ENCODE results near the gene OR8B2. TPM values are rescaled to one million over a fixed set of nuclear protein-coding genes. Genes with fewer than 3 reads are reported as not detected.
A peak's percentile ranks its signal among the peaks of the same experiment; 100 is the strongest.

Gene OR8B2, protein sequence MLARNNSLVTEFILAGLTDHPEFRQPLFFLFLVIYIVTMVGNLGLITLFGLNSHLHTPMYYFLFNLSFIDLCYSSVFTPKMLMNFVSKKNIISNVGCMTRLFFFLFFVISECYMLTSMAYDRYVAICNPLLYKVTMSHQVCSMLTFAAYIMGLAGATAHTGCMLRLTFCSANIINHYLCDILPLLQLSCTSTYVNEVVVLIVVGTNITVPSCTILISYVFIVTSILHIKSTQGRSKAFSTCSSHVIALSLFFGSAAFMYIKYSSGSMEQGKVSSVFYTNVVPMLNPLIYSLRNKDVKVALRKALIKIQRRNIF
- not detected in 2 replicates for total RNA-seq

DNA sequence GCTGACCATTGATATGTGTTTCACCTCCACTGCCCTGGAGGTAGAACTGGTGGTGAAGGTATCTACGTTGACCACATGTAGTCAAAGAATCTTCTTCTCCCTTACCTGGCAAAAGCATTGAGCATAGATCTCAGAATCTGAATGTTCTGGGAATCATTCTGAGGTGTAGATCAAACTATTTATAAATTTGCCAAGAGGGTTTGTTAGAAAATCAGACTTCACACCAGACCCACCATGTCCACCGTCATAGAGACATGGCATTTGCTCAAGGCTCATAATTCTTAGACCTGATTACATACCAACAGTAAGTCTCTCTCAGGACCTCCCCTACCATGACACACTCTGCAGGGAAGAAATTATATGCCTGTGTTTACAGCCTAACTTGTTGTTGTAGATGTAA lies at the start of gene OR8B2:
Gene OR8B2 (minus strand): TSS at position 101 of the 400 bp plus-strand sequence. CDS start 1,156 bp downstream, outside the sequence.
- Histone ChIP-seq H3K27me3 (ENCODE audit: control insufficient read depth, insufficient read depth, low read length) (no peaks in the 10 kb centered on the region), H3K36me3 (ENCODE audit: control insufficient read depth, insufficient read depth, low read length) (no peaks in the 10 kb centered on the region), H3K4me3 (ENCODE audit: low read depth, low read length) (no peak within 1 kb of the TSS)
- no peak for TF ChIP-seq CTCF (IDR thresholded peaks at IDR 0.05; ENCODE audit: insufficient read depth, low read length, severe bottlenecking)
- DNase-seq (ENCODE audit: low read depth) (no peak), FAIRE-seq (no peak)

- Histone ChIP-seq H3K36me3 (ENCODE audit: control insufficient read depth, insufficient read depth, low read length) (no peaks in the 10 kb centered on the region), H3K4me3 (ENCODE audit: low read depth, low read length) (no peak overlapping the region), H3K27me3 (ENCODE audit: control insufficient read depth, insufficient read depth, low read length) (no peaks in the 10 kb centered on the region)
- no peak for DNase-seq (ENCODE audit: low read depth)
- no peak for TF ChIP-seq CTCF (IDR thresholded peaks at IDR 0.05; ENCODE audit: insufficient read depth, low read length, severe bottlenecking)
- no peak for FAIRE-seq
Measured at GRCh38 chr11:124429599-124429998, 45.3 kb upstream of the OR8B2 start.

GRCh38 chr11:124424384-124424921 lies 40.2 kb upstream of the OR8B2 start, which contains the start of gene OR8B4:
OR8B4 (minus strand) TSS chr11:124424871; CDS start chr11:124424871, 0 bp downstream.
- no peak for TF ChIP-seq CTCF (IDR thresholded peaks at IDR 0.05; ENCODE audit: insufficient read depth, low read length, severe bottlenecking)
- DNase-seq (ENCODE audit: low read depth), result no peak
- Histone ChIP-seq H3K27me3 (ENCODE audit: control insufficient read depth, insufficient read depth, low read length) (no peaks in the 10 kb centered on the region), H3K4me3 (ENCODE audit: low read depth, low read length) (no peak within 1 kb of the TSS), H3K36me3 (ENCODE audit: control insufficient read depth, insufficient read depth, low read length) (no peaks in the 10 kb centered on the region)
- FAIRE-seq, result no peak

DNA sequence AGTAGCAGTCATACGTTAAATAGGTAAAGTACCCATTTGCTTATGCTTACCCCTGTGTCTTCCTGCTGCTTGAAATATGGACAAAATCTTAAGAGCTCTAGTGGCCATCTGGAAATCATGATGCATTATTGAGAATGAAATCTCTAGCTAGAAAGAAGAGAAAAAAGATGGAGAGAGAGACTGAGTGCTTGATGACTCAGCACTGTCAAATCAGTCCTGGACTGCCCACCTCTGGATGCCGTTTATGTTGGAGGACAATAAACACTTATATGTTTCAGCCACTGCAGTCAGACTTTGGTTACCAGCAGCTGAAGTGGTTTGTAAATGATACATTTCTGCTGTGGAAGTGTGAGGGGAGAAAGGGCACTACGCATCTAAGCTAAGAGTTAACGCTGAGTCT lies 36.7 kb upstream of the OR8B2 start:
- DNase-seq (ENCODE audit: low read depth), result no peak
- Histone ChIP-seq H3K27me3 (ENCODE audit: control insufficient read depth, insufficient read depth, low read length) (no peaks in the 10 kb centered on the region), H3K4me3 (ENCODE audit: low read depth, low read length) (no peak overlapping the region), H3K36me3 (ENCODE audit: control insufficient read depth, insufficient read depth, low read length) (no peaks in the 10 kb centered on the region)
- no peak for TF ChIP-seq CTCF (IDR thresholded peaks at IDR 0.05; ENCODE audit: insufficient read depth, low read length, severe bottlenecking)
- FAIRE-seq, result no peak

- TF ChIP-seq CTCF (IDR thresholded peaks at IDR 0.05; ENCODE audit: insufficient read depth, low read length, severe bottlenecking), result peak; percentile 68
- Histone ChIP-seq H3K27me3 (ENCODE audit: control insufficient read depth, insufficient read depth, low read length) (no peaks in the 10 kb centered on the region), H3K36me3 (ENCODE audit: control insufficient read depth, insufficient read depth, low read length) (no peaks in the 10 kb centered on the region), H3K4me3 (ENCODE audit: low read depth, low read length) (no peak overlapping the region)
- DNase-seq (ENCODE audit: low read depth) (peak; percentile 53), FAIRE-seq (no peak)
Measured at GRCh38 chr11:124415356-124415923, 31.1 kb upstream of the OR8B2 start.

Data from bronchial epithelial cell (primary cell).